Mucosa of stomach (tissue), 1 donor: Measurements from ENCODE around the gene POLD1.
"Not testable (repeated sequence)": the region's sequence is repeated elsewhere in the genome, so short reads cannot be mapped to it uniquely, and the experiment has no call there.

Source experiments
- H3K27me3 ChIP-seq: one replicate; pipeline ENCODE4 v1.7.0; 2013; ENCODE audit warnings: mild to moderate bottlenecking, low read length; ENCODE audit not compliant: control insufficient read depth, insufficient read depth
- H3K36me3 ChIP-seq: one replicate; pipeline ENCODE4 v1.7.0; 2013; ENCODE audit warnings: low read length; ENCODE audit not compliant: control insufficient read depth, insufficient read depth
- H3K4me1 ChIP-seq: one replicate; pipeline ENCODE4 v1.7.0; 2013; ENCODE audit warnings: mild to moderate bottlenecking, low read length; ENCODE audit not compliant: control insufficient read depth, insufficient read depth
- H3K4me3 ChIP-seq: one replicate; pipeline ENCODE4 v1.7.0; 2013; ENCODE audit warnings: low read length
- H3K9ac ChIP-seq: one replicate; pipeline ENCODE4 v1.7.0; 2013; ENCODE audit warnings: mild to moderate bottlenecking, low read length, moderate library complexity
- H3K9me3 ChIP-seq: one replicate; pipeline ENCODE4 v1.7.0; 2013; ENCODE audit warnings: mild to moderate bottlenecking, low read length, moderate library complexity; ENCODE audit not compliant: control insufficient read depth
- donor health status: Pancreatic carcinoma.

The POLD1 gene

GRCh38 chr19:50384685-50385535 lies 763 bp downstream of the POLD1 start:
- Histone ChIP-seq H3K36me3 (peaks cover 12% of the 10 kb centered on the region), H3K27me3 (no peaks in the 10 kb centered on the region), H3K9me3 (no peaks in the 10 kb centered on the region), H3K4me3 (no peak overlapping the region), H3K9ac (peak overlapping the region; percentile 67), H3K4me1 (peaks cover 5% of the 10 kb centered on the region)

- Histone ChIP-seq H3K4me1 (peaks cover 5% of the 10 kb centered on the region), H3K9ac (no peak overlapping the region), H3K9me3 (no peaks in the 10 kb centered on the region), H3K36me3 (no peaks in the 10 kb centered on the region), H3K27me3 (no peaks in the 10 kb centered on the region), H3K4me3 (no peak overlapping the region)
Measured at GRCh38 chr19:50387176-50387867, 3.2 kb downstream of the POLD1 start.

GRCh38 chr19:50387868-50388245 lies 3.7 kb downstream of the POLD1 start:
- Histone ChIP-seq H3K36me3 (no peaks in the 10 kb centered on the region), H3K27me3 (no peaks in the 10 kb centered on the region), H3K4me1 (peaks cover 5% of the 10 kb centered on the region), H3K9me3 (no peaks in the 10 kb centered on the region), H3K4me3 (no peak overlapping the region), H3K9ac (no peak overlapping the region)

- not testable (repeated sequence) for H3K4me1 ChIP-seq, H3K9me3 ChIP-seq, H3K9ac ChIP-seq, H3K36me3 ChIP-seq, H3K4me3 ChIP-seq, H3K27me3 ChIP-seq
Measured at GRCh38 chr19:50390295-50390694, 6.1 kb downstream of the POLD1 start.

GRCh38 chr19:50390952-50391351 lies 6.8 kb downstream of the POLD1 start:
- H3K9ac ChIP-seq = not testable (repeated sequence)

GRCh38 chr19:50392759-50393158 lies 8.6 kb downstream of the POLD1 start:
- H3K9ac ChIP-seq = no peak overlapping the region
- no peaks in the 10 kb centered on the region for H3K36me3 ChIP-seq
- no peak overlapping the region for H3K4me3 ChIP-seq
- no peaks in the 10 kb centered on the region for H3K9me3 ChIP-seq
- H3K27me3 ChIP-seq = no peaks in the 10 kb centered on the region
- no peaks in the 10 kb centered on the region for H3K4me1 ChIP-seq

More at GRCh38 chr19:50390952-50391351, 6.8 kb downstream of the POLD1 start:
- not testable (repeated sequence) for H3K27me3 ChIP-seq, H3K36me3 ChIP-seq, H3K4me3 ChIP-seq, H3K4me1 ChIP-seq, H3K9me3 ChIP-seq

- Histone ChIP-seq H3K9ac (no peak overlapping the region), H3K4me1 (no peaks in the 10 kb centered on the region), H3K36me3 (no peaks in the 10 kb centered on the region), H3K9me3 (no peaks in the 10 kb centered on the region), H3K4me3 (no peak overlapping the region), H3K27me3 (no peaks in the 10 kb centered on the region)
Measured at GRCh38 chr19:50393589-50393988, 9.4 kb downstream of the POLD1 start.

GRCh38 chr19:50394017-50394416 lies 9.9 kb downstream of the POLD1 start:
- Histone ChIP-seq H3K27me3 (no peaks in the 10 kb centered on the region), H3K4me3 (no peak overlapping the region), H3K9ac (no peak overlapping the region), H3K4me1 (no peaks in the 10 kb centered on the region), H3K36me3 (no peaks in the 10 kb centered on the region), H3K9me3 (no peaks in the 10 kb centered on the region)

GRCh38 chr19:50398675-50399367 lies 14.7 kb downstream of the POLD1 start:
- Histone ChIP-seq H3K4me3 (no peak overlapping the region), H3K27me3 (no peaks in the 10 kb centered on the region), H3K9me3 (no peaks in the 10 kb centered on the region), H3K4me1 (no peaks in the 10 kb centered on the region), H3K36me3 (no peaks in the 10 kb centered on the region), H3K9ac (no peak overlapping the region)

- H3K4me3 ChIP-seq = no peak overlapping the region
- no peaks in the 10 kb centered on the region for H3K4me1 ChIP-seq
- no peaks in the 10 kb centered on the region for H3K9me3 ChIP-seq
- no peaks in the 10 kb centered on the region for H3K36me3 ChIP-seq
- no peaks in the 10 kb centered on the region for H3K27me3 ChIP-seq
- H3K9ac ChIP-seq = no peak overlapping the region
Measured at GRCh38 chr19:50399368-50399745, 15.2 kb downstream of the POLD1 start.

GRCh38 chr19:50401605-50402450 lies 17.7 kb downstream of the POLD1 start:
- Histone ChIP-seq H3K9ac (no peak overlapping the region), H3K4me1 (no peaks in the 10 kb centered on the region), H3K9me3 (no peaks in the 10 kb centered on the region), H3K27me3 (no peaks in the 10 kb centered on the region), H3K4me3 (no peak overlapping the region), H3K36me3 (no peaks in the 10 kb centered on the region)
